ENCODE data around the gene NOVA1.

DNA sequence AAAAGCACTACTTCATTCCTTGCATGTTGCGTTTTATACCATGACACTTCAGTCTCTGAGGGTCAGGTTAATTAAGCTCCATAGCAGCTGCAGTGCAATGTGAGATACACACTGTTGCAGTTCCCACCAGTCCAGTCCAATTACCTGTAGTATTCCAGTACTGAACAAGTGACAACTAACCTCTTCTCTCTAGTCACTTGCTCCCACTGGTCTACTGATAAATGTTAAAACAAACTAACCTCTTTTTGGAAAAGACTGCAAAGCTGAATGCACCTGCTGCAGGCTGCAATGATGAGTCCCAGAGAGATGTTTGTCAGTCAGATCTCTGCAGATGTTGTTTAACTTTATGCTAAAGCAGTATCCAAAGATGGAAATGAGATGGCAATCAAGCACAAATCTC is 7.9 kb downstream of the NOVA1 start:
- TF ChIP-seq ZFP3 (CRISPR knock-in tag; IDR thresholded peaks at IDR 0.05) (no peak), ZNF565 (CRISPR knock-in tag; conservative IDR thresholded peaks at IDR 0.05; ENCODE audit: low read depth) (no peak), PPARA (CRISPR knock-in tag; IDR thresholded peaks at IDR 0.05; ENCODE audit: borderline replicate concordance) (no peak), ZC3H10 (CRISPR knock-in tag; IDR thresholded peaks at IDR 0.05) (no peak)
- TF ChIP-seq, protein P1, sequence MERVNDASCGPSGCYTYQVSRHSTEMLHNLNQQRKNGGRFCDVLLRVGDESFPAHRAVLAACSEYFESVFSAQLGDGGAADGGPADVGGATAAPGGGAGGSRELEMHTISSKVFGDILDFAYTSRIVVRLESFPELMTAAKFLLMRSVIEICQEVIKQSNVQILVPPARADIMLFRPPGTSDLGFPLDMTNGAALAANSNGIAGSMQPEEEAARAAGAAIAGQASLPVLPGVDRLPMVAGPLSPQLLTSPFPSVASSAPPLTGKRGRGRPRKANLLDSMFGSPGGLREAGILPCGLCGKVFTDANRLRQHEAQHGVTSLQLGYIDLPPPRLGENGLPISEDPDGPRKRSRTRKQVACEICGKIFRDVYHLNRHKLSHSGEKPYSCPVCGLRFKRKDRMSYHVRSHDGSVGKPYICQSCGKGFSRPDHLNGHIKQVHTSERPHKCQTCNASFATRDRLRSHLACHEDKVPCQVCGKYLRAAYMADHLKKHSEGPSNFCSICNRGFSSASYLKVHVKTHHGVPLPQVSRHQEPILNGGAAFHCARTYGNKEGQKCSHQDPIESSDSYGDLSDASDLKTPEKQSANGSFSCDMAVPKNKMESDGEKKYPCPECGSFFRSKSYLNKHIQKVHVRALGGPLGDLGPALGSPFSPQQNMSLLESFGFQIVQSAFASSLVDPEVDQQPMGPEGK (CRISPR knock-in tag; IDR thresholded peaks at IDR 0.05; ENCODE audit: borderline replicate concordance), result no peak
- TF ChIP-seq, protein P2, sequence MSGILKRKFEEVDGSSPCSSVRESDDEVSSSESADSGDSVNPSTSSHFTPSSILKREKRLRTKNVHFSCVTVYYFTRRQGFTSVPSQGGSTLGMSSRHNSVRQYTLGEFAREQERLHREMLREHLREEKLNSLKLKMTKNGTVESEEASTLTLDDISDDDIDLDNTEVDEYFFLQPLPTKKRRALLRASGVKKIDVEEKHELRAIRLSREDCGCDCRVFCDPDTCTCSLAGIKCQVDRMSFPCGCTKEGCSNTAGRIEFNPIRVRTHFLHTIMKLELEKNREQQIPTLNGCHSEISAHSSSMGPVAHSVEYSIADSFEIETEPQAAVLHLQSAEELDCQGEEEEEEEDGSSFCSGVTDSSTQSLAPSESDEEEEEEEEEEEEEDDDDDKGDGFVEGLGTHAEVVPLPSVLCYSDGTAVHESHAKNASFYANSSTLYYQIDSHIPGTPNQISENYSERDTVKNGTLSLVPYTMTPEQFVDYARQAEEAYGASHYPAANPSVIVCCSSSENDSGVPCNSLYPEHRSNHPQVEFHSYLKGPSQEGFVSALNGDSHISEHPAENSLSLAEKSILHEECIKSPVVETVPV (CRISPR knock-in tag; IDR thresholded peaks at IDR 0.05), result no peak
